ENCODE measurements around the gene ZNF280B.

DNA sequence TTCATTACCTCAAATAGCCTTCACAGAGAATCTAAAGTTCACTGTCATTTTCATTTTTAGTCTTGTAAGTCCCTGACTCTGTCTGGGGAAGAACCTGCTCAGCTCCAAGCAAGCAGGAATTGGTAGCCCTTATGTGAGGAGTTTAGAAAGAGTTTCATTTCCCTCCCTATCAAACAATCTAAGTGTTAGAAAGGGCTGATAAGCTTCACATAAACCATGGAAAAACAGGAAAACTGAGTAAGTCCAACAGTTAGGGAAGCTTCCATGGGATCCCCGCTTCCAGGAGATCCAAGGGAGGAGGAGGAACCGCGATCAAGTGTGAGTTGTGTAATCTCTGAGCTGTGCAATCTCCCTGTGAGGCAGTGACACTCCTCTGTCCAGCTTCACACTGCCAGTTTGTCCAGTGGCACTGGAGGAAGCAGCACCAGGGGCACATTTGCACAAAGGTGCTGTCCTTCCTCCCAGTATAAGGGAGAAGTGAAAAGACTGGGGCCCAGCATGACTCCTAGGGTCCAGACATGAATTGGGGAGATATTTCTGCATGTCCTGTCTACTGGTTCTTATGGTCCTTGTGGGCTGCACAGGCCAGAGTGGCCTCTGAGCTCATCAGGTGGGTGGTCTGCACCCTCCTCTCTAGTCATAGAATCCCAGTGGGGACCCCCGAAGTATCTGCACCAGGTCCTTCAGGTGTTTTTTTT lies 46.2 kb upstream of the ZNF280B start:
- no peak for TF ChIP-seq EZH2 (IDR thresholded peaks at IDR 0.05; ENCODE audit: low read length, unreplicated experiment)
- TF ChIP-seq, protein P1, sequence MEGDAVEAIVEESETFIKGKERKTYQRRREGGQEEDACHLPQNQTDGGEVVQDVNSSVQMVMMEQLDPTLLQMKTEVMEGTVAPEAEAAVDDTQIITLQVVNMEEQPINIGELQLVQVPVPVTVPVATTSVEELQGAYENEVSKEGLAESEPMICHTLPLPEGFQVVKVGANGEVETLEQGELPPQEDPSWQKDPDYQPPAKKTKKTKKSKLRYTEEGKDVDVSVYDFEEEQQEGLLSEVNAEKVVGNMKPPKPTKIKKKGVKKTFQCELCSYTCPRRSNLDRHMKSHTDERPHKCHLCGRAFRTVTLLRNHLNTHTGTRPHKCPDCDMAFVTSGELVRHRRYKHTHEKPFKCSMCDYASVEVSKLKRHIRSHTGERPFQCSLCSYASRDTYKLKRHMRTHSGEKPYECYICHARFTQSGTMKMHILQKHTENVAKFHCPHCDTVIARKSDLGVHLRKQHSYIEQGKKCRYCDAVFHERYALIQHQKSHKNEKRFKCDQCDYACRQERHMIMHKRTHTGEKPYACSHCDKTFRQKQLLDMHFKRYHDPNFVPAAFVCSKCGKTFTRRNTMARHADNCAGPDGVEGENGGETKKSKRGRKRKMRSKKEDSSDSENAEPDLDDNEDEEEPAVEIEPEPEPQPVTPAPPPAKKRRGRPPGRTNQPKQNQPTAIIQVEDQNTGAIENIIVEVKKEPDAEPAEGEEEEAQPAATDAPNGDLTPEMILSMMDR (conservative IDR thresholded peaks at IDR 0.05; ENCODE audit: low read depth, low read length) = no peak
- no peak for TF ChIP-seq EZH2phosphoT487 (IDR thresholded peaks at IDR 0.05; ENCODE audit: borderline replicate concordance, low read length)
